Measurements from ENCODE around the gene KIF3C. TPM values are rescaled to one million over a fixed set of nuclear protein-coding genes. Genes with fewer than 3 reads are reported as not detected.
"Not testable (repeated sequence)": the region's sequence is repeated elsewhere in the genome, so short reads cannot be mapped to it uniquely, and the experiment has no call there.

The KIF3C gene
- total and polyA plus RNA-seq, 2 of the 4 experiments (the other 2 are of a cell fraction) = 8.3 to 15.4 TPM

- Histone ChIP-seq H3K4ac (ENCODE audit: low read depth, low read length) (no peak overlapping the region), H2BK15ac (ENCODE audit: low read depth, low read length) (no peak overlapping the region), H2AK9ac (replicated peaks; ENCODE audit: low read depth, low read length, poor library complexity) (no peak overlapping the region), H3K9me1 (ENCODE audit: insufficient read depth, low read length) (peaks cover 4% of the 10 kb centered on the region; the same call in 1 of the 2 replicates), H2AFZ (replicated peaks; ENCODE audit: low read length, poor library complexity) (no peak overlapping the region), H3K79me1 (ENCODE audit: low read depth in 1 of 2, low read length in 2 of 2) (no peaks in the 10 kb centered on the region), H3K27ac (ENCODE audit: insufficient read depth, low read length) (no peak overlapping the region), H3K18ac (ENCODE audit: low read depth, low read length) (no peak overlapping the region), H3K9me3 (ENCODE audit: control insufficient read depth, insufficient read depth, low read length) (peaks cover 3% of the 10 kb centered on the region; the same call in 1 of the 2 replicates), H3K23ac (ENCODE audit: low read depth, low read length) (no peak overlapping the region), H3K27me3 (ENCODE audit: control insufficient read depth, insufficient read depth, low read length) (peaks cover 3% of the 10 kb centered on the region), H3K14ac (replicated peaks; ENCODE audit: low read depth, low read length) (no peak overlapping the region), H3K36me3 (ENCODE audit: control insufficient read depth, insufficient read depth, low read length) (no peaks in the 10 kb centered on the region), H3K56ac (ENCODE audit: extremely low read depth, insufficient read depth, low read length) (no peak overlapping the region), H4K91ac (ENCODE audit: insufficient read depth, low read depth, low read length) (no peak overlapping the region), H2BK120ac (ENCODE audit: low read depth, low read length) (no peak overlapping the region), H2AK5ac (ENCODE audit: low read depth, low read length) (no peak overlapping the region), H2BK20ac (ENCODE audit: low read depth, low read length) (no peak overlapping the region), H3K4me2 (ENCODE audit: low read depth, low read length) (no peak overlapping the region), H2BK5ac (ENCODE audit: low read depth, low read length, poor library complexity, severe bottlenecking) (no peak overlapping the region), H3K4me1 (ENCODE audit: control insufficient read depth, insufficient read depth, low read length) (peaks cover 3% of the 10 kb centered on the region; the same call in 1 of the 2 replicates), H3K9ac (ENCODE audit: low read depth, low read length) (no peak overlapping the region), H3K4me3 (ENCODE audit: insufficient read depth, low read depth, low read length) (no peak overlapping the region), H4K20me1 (ENCODE audit: insufficient read depth, low read length) (no peaks in the 10 kb centered on the region), H4K8ac (ENCODE audit: low read depth in 2 of 2, low read length in 2 of 2) (no peak overlapping the region), H4K5ac (ENCODE audit: low read depth, low read length) (no peak overlapping the region)
- POLR2A ChIA-PET (ENCODE audit: unreplicated experiment) = no interaction called here
- TF ChIP-seq RAD21 (IDR thresholded peaks at IDR 0.05; ENCODE audit: low read length) (no peak), CHD1 (IDR thresholded peaks at IDR 0.05; ENCODE audit: low read depth, low read length) (no peak), SMC3 (IDR thresholded peaks at IDR 0.05; ENCODE audit: low read depth, low read length) (no peak)
- intact Hi-C loops (cut with micrococcal nuclease) (no loop called here), in situ Hi-C loops (cut with MboI; ENCODE audit: low sequenced_read_pairs) (no loop called here), dilution Hi-C loops (cut with HindIII; ENCODE audit: low sequenced_read_pairs, unreplicated experiment) (no loop called here)
- no CpG with 5 or more reads among the region's 4 CpGs for WGBS, 2 experiments (ENCODE audit: extremely low coverage in 2 of 2, insufficient read length in 1 of 2)
- DNase-seq (no peak), ATAC-seq (ENCODE audit: low read depth) (no peak)
- no TSS peak for BruUV-seq (replicated peaks)
- CTCF ChIA-PET = no interaction called here
Measured at GRCh38 chr2:25897506-25897905, 84.8 kb downstream of the KIF3C start.

GRCh38 chr2:25896308-25896707 lies 86.0 kb downstream of the KIF3C start:
- H3K9me1 ChIP-seq (ENCODE audit: insufficient read depth, low read length); intact Hi-C loops (cut with micrococcal nuclease); H3K4me3 ChIP-seq (ENCODE audit: insufficient read depth, low read depth, low read length); H2BK15ac ChIP-seq (ENCODE audit: low read depth, low read length); H4K91ac ChIP-seq (ENCODE audit: insufficient read depth, low read depth, low read length); H4K5ac ChIP-seq (ENCODE audit: low read depth, low read length); H3K4me1 ChIP-seq (ENCODE audit: control insufficient read depth, insufficient read depth, low read length); H2BK120ac ChIP-seq (ENCODE audit: low read depth, low read length); BruUV-seq (replicated peaks); H3K4ac ChIP-seq (ENCODE audit: low read depth, low read length); dilution Hi-C loops (cut with HindIII; ENCODE audit: low sequenced_read_pairs, unreplicated experiment); H3K4me2 ChIP-seq (ENCODE audit: low read depth, low read length); H2AFZ ChIP-seq (replicated peaks; ENCODE audit: low read length, poor library complexity); H3K14ac ChIP-seq (replicated peaks; ENCODE audit: low read depth, low read length); H4K8ac ChIP-seq (ENCODE audit: low read depth in 2 of 2, low read length in 2 of 2); H4K20me1 ChIP-seq (ENCODE audit: insufficient read depth, low read length); DNase-seq; H3K79me1 ChIP-seq (ENCODE audit: low read depth in 1 of 2, low read length in 2 of 2); in situ Hi-C loops (cut with MboI; ENCODE audit: low sequenced_read_pairs); ATAC-seq (ENCODE audit: low read depth); CTCF ChIA-PET; H3K9me3 ChIP-seq (ENCODE audit: control insufficient read depth, insufficient read depth, low read length); H3K23ac ChIP-seq (ENCODE audit: low read depth, low read length); H2BK5ac ChIP-seq (ENCODE audit: low read depth, low read length, poor library complexity, severe bottlenecking); H3K18ac ChIP-seq (ENCODE audit: low read depth, low read length); H2AK5ac ChIP-seq (ENCODE audit: low read depth, low read length); H3K9ac ChIP-seq (ENCODE audit: low read depth, low read length); H2BK20ac ChIP-seq (ENCODE audit: low read depth, low read length); H3K36me3 ChIP-seq (ENCODE audit: control insufficient read depth, insufficient read depth, low read length); H3K27ac ChIP-seq (ENCODE audit: insufficient read depth, low read length); H3K56ac ChIP-seq (ENCODE audit: extremely low read depth, insufficient read depth, low read length); H2AK9ac ChIP-seq (replicated peaks; ENCODE audit: low read depth, low read length, poor library complexity); H3K27me3 ChIP-seq (ENCODE audit: control insufficient read depth, insufficient read depth, low read length): not testable (repeated sequence)
- POLR2A ChIA-PET (ENCODE audit: unreplicated experiment) = interaction anchor here (1.0 kb wide), 1 partner anchor 18 kb away, joined by 3 read pairs; the partner anchor contains the start of gene ASXL2
- no CpG with 5 or more reads among the region's 9 CpGs for WGBS, 2 experiments (ENCODE audit: extremely low coverage in 2 of 2, insufficient read length in 1 of 2)

Data from IMR-90 (cell line).